ENCODE results near the gene PHLDB3.

The PHLDB3 gene

DNA sequence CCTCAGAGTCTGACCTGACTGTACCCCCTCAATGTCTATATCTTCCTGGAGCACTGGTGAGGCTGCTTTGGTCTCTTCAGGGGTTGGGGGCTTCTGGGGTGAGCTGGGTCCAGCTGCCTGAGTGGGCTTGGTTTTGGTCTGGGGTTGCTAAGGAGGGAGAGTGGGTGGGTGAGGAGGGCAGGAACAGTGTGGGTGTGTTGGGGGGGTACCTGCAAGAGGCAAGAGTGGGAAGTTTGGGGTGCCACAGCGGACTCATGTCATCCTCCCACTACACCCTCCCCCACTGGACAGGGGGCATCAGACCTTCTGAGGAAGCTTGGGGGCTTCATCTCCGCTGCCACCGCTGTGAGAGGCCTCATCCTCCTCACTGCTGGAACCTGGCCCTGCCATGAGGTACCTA, 42.0 kb upstream of the PHLDB3 start:
- no peak overlapping the region for H3K4me3 ChIP-seq (ENCODE audit: low read depth, low read length)
- TF ChIP-seq CTCF (IDR thresholded peaks at IDR 0.05; ENCODE audit: low read depth, low read length, missing control alignments) = no peak
- no peak for DNase-seq (ENCODE audit: low read depth)

GRCh38 chr19:43545981-43546380, 41.4 kb upstream of the PHLDB3 start:
- no peak for DNase-seq (ENCODE audit: low read depth)
- H3K4me3 ChIP-seq (ENCODE audit: low read depth, low read length) = no peak overlapping the region

GRCh38 chr19:43545276-43545675, 40.7 kb upstream of the PHLDB3 start:
- no peak for DNase-seq (ENCODE audit: low read depth)
- no peak for TF ChIP-seq CTCF (IDR thresholded peaks at IDR 0.05; ENCODE audit: low read depth, low read length, missing control alignments)
- no peak overlapping the region for H3K4me3 ChIP-seq (ENCODE audit: low read depth, low read length)

More at GRCh38 chr19:43545981-43546380, 41.4 kb upstream of the PHLDB3 start:
- no peak for TF ChIP-seq CTCF (IDR thresholded peaks at IDR 0.05; ENCODE audit: low read depth, low read length, missing control alignments)

DNA sequence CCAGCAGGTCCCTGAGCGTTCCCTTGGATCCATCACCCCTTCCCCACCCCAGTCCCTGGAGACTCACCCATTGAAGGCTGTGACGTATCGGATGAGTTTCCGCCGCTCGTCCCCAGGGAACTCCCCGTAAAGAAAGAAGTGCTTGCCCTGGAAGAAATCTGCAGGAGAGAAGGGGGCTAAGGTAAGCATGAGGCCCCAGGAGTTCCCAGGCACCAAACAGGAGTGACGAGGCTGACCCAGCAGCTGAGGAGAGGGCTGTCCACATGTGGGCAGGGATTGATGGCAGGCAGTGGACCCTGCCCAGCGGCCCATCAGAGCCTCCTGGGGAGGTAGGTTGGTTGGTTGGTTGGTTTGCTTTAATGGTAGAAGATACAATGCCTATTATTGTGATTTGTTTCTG, 39.5 kb upstream of the PHLDB3 start:
- no peak for TF ChIP-seq CTCF (IDR thresholded peaks at IDR 0.05; ENCODE audit: low read depth, low read length, missing control alignments)
- DNase-seq (ENCODE audit: low read depth) = no peak
- no peak overlapping the region for H3K4me3 ChIP-seq (ENCODE audit: low read depth, low read length)

GRCh38 chr19:43541920-43542650, 37.5 kb upstream of the PHLDB3 start:
- DNase-seq (ENCODE audit: low read depth) = no peak
- H3K4me3 ChIP-seq (ENCODE audit: low read depth, low read length) = no peak overlapping the region
- TF ChIP-seq CTCF (IDR thresholded peaks at IDR 0.05; ENCODE audit: low read depth, low read length, missing control alignments) = no peak

GRCh38 chr19:43540381-43540780, 35.8 kb upstream of the PHLDB3 start:
- no peak overlapping the region for H3K4me3 ChIP-seq (ENCODE audit: low read depth, low read length)
- TF ChIP-seq CTCF (IDR thresholded peaks at IDR 0.05; ENCODE audit: low read depth, low read length, missing control alignments) = no peak
- no peak for DNase-seq (ENCODE audit: low read depth)

DNA sequence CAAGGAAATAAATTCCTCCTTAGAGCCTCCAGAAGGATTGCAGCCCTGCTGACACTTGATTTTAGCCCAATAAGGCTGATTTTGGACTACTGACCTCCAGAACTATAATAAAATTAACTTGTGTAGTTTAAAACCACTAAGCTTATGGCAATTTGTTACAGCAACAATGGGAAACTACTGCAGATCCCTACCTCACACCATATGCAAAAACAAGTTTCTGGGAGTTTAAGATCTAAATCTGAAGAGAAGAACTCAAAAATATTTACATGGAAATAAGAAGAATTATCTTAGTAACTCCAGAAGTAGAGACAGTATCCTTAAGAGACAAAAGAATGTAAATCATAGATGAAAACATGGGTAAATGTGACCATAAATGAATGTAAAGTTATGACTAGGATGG, 34.4 kb upstream of the PHLDB3 start:
- no peak for TF ChIP-seq CTCF (IDR thresholded peaks at IDR 0.05; ENCODE audit: low read depth, low read length, missing control alignments)
- DNase-seq (ENCODE audit: low read depth) = no peak
- no peak overlapping the region for H3K4me3 ChIP-seq (ENCODE audit: low read depth, low read length)

All from GM12864 (cell line).